ENCODE measurements around the gene LARP4B. TPM values are rescaled to one million over a fixed set of nuclear protein-coding genes. Genes with fewer than 3 reads are reported as not detected.

The LARP4B gene
- total RNA-seq, 5 donors from 2014 or later (not counting 1 experiment from before 2014, with no cell fraction given), result 77.2 to 108 (median 94.0) TPM

GRCh38 chr10:916716-917415 is 14.6 kb downstream of the LARP4B start:
- ChIA-PET CTCF (no interaction called here), POLR2A (no interaction called here)
- no peaks in the 10 kb centered on the region for H3K9me3 Mint-ChIP-seq
- Histone ChIP-seq H3K27me3 (replicated peaks in 1 of 2; ENCODE audit: control insufficient read depth in 2 of 2, extremely low read depth in 1 of 2, insufficient read depth in 2 of 2, low read length in 1 of 2) (no peaks in the 10 kb centered on the region), H3K9me3 (no peaks in the 10 kb centered on the region), H3K4me3 (ENCODE audit: control insufficient read depth in 1 of 2, extremely low read depth in 1 of 2, low read length in 1 of 2) (no peak overlapping the region), H3K36me3 (ENCODE audit: control insufficient read depth in 2 of 2, extremely low read depth in 1 of 2, insufficient read depth in 1 of 2, low read length in 1 of 2) (peaks cover 0 to 4% of the 10 kb centered on the region in 2 donors), H3K4me1 (ENCODE audit: control insufficient read depth in 1 of 2, extremely low read depth in 1 of 2, insufficient read depth in 2 of 2, low read length in 2 of 2) (peaks cover 0 to 3% of the 10 kb centered on the region in 2 experiments), H3K27ac (ENCODE audit: low read length) (no peak overlapping the region)
- no peak overlapping the region for H3K27ac Mint-ChIP-seq
- peaks cover 14% of the 10 kb centered on the region for H3K36me3 Mint-ChIP-seq
- ATAC-seq (replicated peaks in 1 of 4), result no peak
- H3K4me3 Mint-ChIP-seq, result no peak overlapping the region
- peaks cover 31 to 54% (median 36%) of the 10 kb centered on the region in 3 donors for H3K4me1 Mint-ChIP-seq
- DNase-seq, result no peak
- WGBS (ENCODE audit: insufficient coverage), result no CpG with 5 or more reads among the region's 7 CpGs
- no peaks in the 10 kb centered on the region for H3K27me3 Mint-ChIP-seq

DNA sequence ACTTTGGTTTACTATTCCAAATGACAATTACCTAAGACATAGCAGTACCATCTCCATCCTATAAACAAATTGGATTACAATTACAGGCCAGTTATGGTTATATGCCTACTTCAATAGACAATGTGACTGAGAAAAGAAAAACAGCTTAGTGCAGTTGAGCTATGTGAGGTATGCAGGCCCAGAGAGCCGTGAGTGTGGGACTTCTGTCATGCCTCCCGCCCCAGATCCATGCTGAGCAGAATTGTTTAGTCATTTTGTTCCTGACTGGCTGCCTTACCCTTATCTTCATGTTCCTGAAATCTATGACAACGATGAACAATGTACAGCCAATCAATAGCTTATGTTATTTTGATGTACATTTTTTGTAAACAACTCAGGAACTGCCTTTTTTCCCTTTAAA is 21.7 kb downstream of the LARP4B start:
- Histone ChIP-seq H3K36me3 (ENCODE audit: control insufficient read depth in 2 of 2, extremely low read depth in 1 of 2, insufficient read depth in 1 of 2, low read length in 1 of 2) (peaks cover 12 to 25% of the 10 kb centered on the region in 2 donors), H3K9me3 (no peaks in the 10 kb centered on the region), H3K27ac (ENCODE audit: low read length) (no peak overlapping the region), H3K4me1 (ENCODE audit: control insufficient read depth in 1 of 2, extremely low read depth in 1 of 2, insufficient read depth in 2 of 2, low read length in 2 of 2) (peaks cover 0 to 3% of the 10 kb centered on the region in 2 experiments), H3K4me3 (ENCODE audit: control insufficient read depth in 1 of 2, extremely low read depth in 1 of 2, low read length in 1 of 2) (no peak overlapping the region), H3K27me3 (replicated peaks in 1 of 2; ENCODE audit: control insufficient read depth in 2 of 2, extremely low read depth in 1 of 2, insufficient read depth in 2 of 2, low read length in 1 of 2) (no peaks in the 10 kb centered on the region)
- 83% methylated on average over 2 of the region's 3 CpGs for WGBS (ENCODE audit: insufficient coverage)
- Mint-ChIP-seq H3K36me3 (peaks cover 30% of the 10 kb centered on the region), H3K4me3 (no peak overlapping the region), H3K27me3 (no peaks in the 10 kb centered on the region), H3K4me1 (peaks cover 30 to 40% (median 35%) of the 10 kb centered on the region in 3 donors), H3K9me3 (no peaks in the 10 kb centered on the region), H3K27ac (no peak overlapping the region)
- no peak for ATAC-seq (replicated peaks in 1 of 4)
- ChIA-PET POLR2A (no interaction called here), CTCF (no interaction called here)
- DNase-seq, result no peak

DNA sequence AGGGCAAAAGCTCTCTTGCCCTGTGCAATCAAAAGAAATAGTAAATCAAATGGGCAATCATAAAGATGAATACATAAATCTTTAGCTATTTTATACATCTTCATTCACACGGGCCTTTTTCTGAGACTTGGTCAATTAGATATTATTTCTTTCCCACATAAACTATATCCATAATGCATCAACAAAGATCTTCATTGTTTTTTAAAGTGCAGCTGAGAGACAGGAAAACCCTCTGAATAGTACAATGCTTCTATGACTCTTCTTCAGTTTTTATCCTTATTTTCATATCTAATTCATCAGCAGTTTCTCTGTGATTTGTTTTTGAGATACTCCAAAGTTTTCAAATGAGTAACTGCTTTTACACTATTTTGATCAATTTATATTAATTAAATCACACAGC is 25.5 kb downstream of the LARP4B start:
- H3K4me1 ChIP-seq (ENCODE audit: control insufficient read depth in 1 of 2, extremely low read depth in 1 of 2, insufficient read depth in 2 of 2, low read length in 2 of 2), result no peaks in the 10 kb centered on the region
- H3K27me3 ChIP-seq (replicated peaks in 1 of 2; ENCODE audit: control insufficient read depth in 2 of 2, extremely low read depth in 1 of 2, insufficient read depth in 2 of 2, low read length in 1 of 2), result no peaks in the 10 kb centered on the region
- H3K4me3 Mint-ChIP-seq, result no peak overlapping the region
- peaks cover 44 to 52% (median 51%) of the 10 kb centered on the region in 3 donors for H3K4me1 Mint-ChIP-seq
- peaks cover 28% of the 10 kb centered on the region for H3K36me3 Mint-ChIP-seq
- no peaks in the 10 kb centered on the region for H3K9me3 Mint-ChIP-seq
- DNase-seq (no peak), ATAC-seq (replicated peaks in 1 of 4) (no peak)
- peaks cover 12 to 19% of the 10 kb centered on the region in 2 donors for H3K36me3 ChIP-seq (ENCODE audit: control insufficient read depth in 2 of 2, extremely low read depth in 1 of 2, insufficient read depth in 1 of 2, low read length in 1 of 2)
- ChIA-PET POLR2A (interaction anchor here in 1 of 2 donors (0.5 kb wide), 1 partner anchor 9 kb away, joined by 6 read pairs; no protein-coding TSS in a partner anchor), CTCF (no interaction called here)
- H3K9me3 ChIP-seq, result no peaks in the 10 kb centered on the region
- H3K27me3 Mint-ChIP-seq, result no peaks in the 10 kb centered on the region
- no peak overlapping the region for H3K4me3 ChIP-seq (ENCODE audit: control insufficient read depth in 1 of 2, extremely low read depth in 1 of 2, low read length in 1 of 2)
- no CpG with 5 or more reads among the region's 1 CpG for WGBS (ENCODE audit: insufficient coverage)
- H3K27ac Mint-ChIP-seq, result no peak overlapping the region
- no peak overlapping the region for H3K27ac ChIP-seq (ENCODE audit: low read length)

DNA sequence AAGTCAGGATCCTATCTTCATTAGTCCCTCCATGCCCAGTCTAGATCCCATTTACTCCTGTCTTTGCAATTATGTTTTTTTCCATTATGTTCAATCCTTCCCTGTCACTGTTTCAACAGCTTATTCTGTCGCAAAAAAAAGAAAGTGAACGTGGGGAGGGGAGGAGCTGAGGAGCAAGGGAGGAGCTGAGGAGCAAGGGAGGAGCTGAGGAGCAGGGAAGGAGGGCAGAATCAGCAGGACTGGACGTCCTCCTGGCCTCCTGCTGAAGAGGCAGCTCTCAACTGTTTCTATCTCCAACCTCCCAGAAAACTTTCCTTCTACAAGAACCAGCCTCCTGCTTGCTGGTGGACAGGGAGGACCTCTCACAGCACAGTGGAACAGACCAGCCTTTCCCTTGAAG is 26.0 kb downstream of the LARP4B start:
- H3K4me3 Mint-ChIP-seq, result no peak overlapping the region
- POLR2A ChIA-PET, result no interaction called here
- no peak for ATAC-seq (replicated peaks in 1 of 4)
- H3K36me3 Mint-ChIP-seq, result peaks cover 28% of the 10 kb centered on the region
- WGBS (ENCODE audit: insufficient coverage), result no CpG with 5 or more reads among the region's 3 CpGs
- Histone ChIP-seq H3K27ac (ENCODE audit: low read length) (no peak overlapping the region), H3K27me3 (replicated peaks in 1 of 2; ENCODE audit: control insufficient read depth in 2 of 2, extremely low read depth in 1 of 2, insufficient read depth in 2 of 2, low read length in 1 of 2) (no peaks in the 10 kb centered on the region), H3K4me3 (ENCODE audit: control insufficient read depth in 1 of 2, extremely low read depth in 1 of 2, low read length in 1 of 2) (no peak overlapping the region), H3K4me1 (ENCODE audit: control insufficient read depth in 1 of 2, extremely low read depth in 1 of 2, insufficient read depth in 2 of 2, low read length in 2 of 2) (no peaks in the 10 kb centered on the region), H3K36me3 (ENCODE audit: control insufficient read depth in 2 of 2, extremely low read depth in 1 of 2, insufficient read depth in 1 of 2, low read length in 1 of 2) (peaks cover 10 to 16% of the 10 kb centered on the region in 2 donors), H3K9me3 (no peaks in the 10 kb centered on the region)
- CTCF ChIA-PET, result no interaction called here
- H3K9me3 Mint-ChIP-seq, result no peaks in the 10 kb centered on the region
- H3K27me3 Mint-ChIP-seq, result no peaks in the 10 kb centered on the region
- DNase-seq, result no peak
- H3K27ac Mint-ChIP-seq, result no peak overlapping the region
- H3K4me1 Mint-ChIP-seq, result peaks cover 45 to 52% (median 51%) of the 10 kb centered on the region in 3 donors

DNA sequence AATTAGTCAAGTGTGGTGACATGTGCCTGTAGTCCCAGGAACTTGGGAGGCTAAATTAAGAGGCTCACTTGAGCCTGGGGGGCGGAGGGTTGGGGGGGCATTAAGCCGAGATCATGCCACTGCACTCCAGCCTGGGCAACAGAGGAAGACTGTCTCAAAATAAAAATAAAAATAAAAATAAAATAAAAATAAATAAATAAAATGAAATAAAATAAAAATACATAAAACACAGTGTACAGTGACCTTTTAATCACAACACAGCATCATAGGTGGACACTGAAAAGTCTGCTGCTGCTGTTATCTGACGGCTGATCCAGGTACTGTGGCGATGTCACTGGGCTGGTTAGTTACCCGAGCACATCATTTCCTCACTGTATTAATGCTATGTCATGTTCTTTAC is 27.1 kb downstream of the LARP4B start:
- no peak overlapping the region for H3K27ac Mint-ChIP-seq
- H3K27me3 ChIP-seq (replicated peaks in 1 of 2; ENCODE audit: control insufficient read depth in 2 of 2, extremely low read depth in 1 of 2, insufficient read depth in 2 of 2, low read length in 1 of 2), result no peaks in the 10 kb centered on the region
- no peaks in the 10 kb centered on the region for H3K27me3 Mint-ChIP-seq
- no peak overlapping the region for H3K4me3 ChIP-seq (ENCODE audit: control insufficient read depth in 1 of 2, extremely low read depth in 1 of 2, low read length in 1 of 2)
- no peak overlapping the region for H3K27ac ChIP-seq (ENCODE audit: low read length)
- no peaks in the 10 kb centered on the region for H3K9me3 ChIP-seq
- H3K9me3 Mint-ChIP-seq, result no peaks in the 10 kb centered on the region
- ATAC-seq (replicated peaks in 1 of 4) (no peak), DNase-seq (no peak)
- no peak overlapping the region for H3K4me3 Mint-ChIP-seq
- no peaks in the 10 kb centered on the region for H3K4me1 ChIP-seq (ENCODE audit: control insufficient read depth in 1 of 2, extremely low read depth in 1 of 2, insufficient read depth in 2 of 2, low read length in 2 of 2)
- H3K4me1 Mint-ChIP-seq, result peaks cover 49 to 56% (median 54%) of the 10 kb centered on the region in 3 donors
- peaks cover 8 to 16% of the 10 kb centered on the region in 2 donors for H3K36me3 ChIP-seq (ENCODE audit: control insufficient read depth in 2 of 2, extremely low read depth in 1 of 2, insufficient read depth in 1 of 2, low read length in 1 of 2)
- peaks cover 21% of the 10 kb centered on the region for H3K36me3 Mint-ChIP-seq
- no CpG with 5 or more reads among the region's 5 CpGs for WGBS (ENCODE audit: insufficient coverage)
- CTCF ChIA-PET, result no interaction called here
- POLR2A ChIA-PET, result interaction anchor here in 1 of 2 donors (0.6 kb wide), 1 partner anchor 11 kb away, joined by 6 read pairs; no protein-coding TSS in a partner anchor

DNA sequence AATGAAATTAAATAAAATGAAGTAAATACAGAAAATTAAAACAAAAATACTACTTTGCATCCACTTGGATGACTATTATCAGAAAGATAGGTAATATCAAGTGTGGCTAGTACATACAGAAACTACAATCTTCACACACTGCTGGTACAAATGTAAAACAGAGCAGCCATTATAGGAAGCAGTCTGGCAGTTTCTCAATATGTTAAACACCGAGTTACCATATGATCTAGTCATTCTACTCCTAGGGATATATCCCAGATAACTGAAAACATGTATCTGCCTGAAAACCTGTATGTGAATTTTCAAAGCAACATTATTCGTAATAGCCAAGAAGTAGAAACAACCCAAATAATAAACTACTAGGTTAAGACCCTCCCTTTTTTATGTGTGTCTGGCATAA is 33.4 kb downstream of the LARP4B start:
- ATAC-seq (replicated peaks in 1 of 4) (no peak), DNase-seq (no peak)
- Mint-ChIP-seq H3K36me3 (peaks cover 14% of the 10 kb centered on the region), H3K27ac (no peak overlapping the region), H3K4me3 (no peak overlapping the region), H3K9me3 (no peaks in the 10 kb centered on the region), H3K27me3 (no peaks in the 10 kb centered on the region), H3K4me1 (peaks cover 58 to 69% (median 67%) of the 10 kb centered on the region in 3 donors)
- ChIA-PET CTCF (no interaction called here), POLR2A (no interaction called here)
- WGBS (ENCODE audit: insufficient coverage), result no CpG with 5 or more reads among the region's 2 CpGs
- Histone ChIP-seq H3K27me3 (replicated peaks in 1 of 2; ENCODE audit: control insufficient read depth in 2 of 2, extremely low read depth in 1 of 2, insufficient read depth in 2 of 2, low read length in 1 of 2) (no peaks in the 10 kb centered on the region), H3K27ac (ENCODE audit: low read length) (no peak overlapping the region), H3K9me3 (no peaks in the 10 kb centered on the region), H3K4me3 (ENCODE audit: control insufficient read depth in 1 of 2, extremely low read depth in 1 of 2, low read length in 1 of 2) (no peak overlapping the region), H3K36me3 (ENCODE audit: control insufficient read depth in 2 of 2, extremely low read depth in 1 of 2, insufficient read depth in 1 of 2, low read length in 1 of 2) (peaks cover 0 to 3% of the 10 kb centered on the region in 2 donors), H3K4me1 (ENCODE audit: control insufficient read depth in 1 of 2, extremely low read depth in 1 of 2, insufficient read depth in 2 of 2, low read length in 2 of 2) (peaks cover 3 to 5% of the 10 kb centered on the region in 2 experiments)

Data from T-cell (primary cell).